Panc1 (cell line): Measurements from ENCODE around the gene MYB. TPM values are rescaled to one million over a fixed set of nuclear protein-coding genes. Genes with fewer than 3 reads are reported as not detected.

Experiments used
- ATAC-seq: fragments of 200-7000 bp; cut with Tn5 transposase; 2 replicates; pipeline ENCODE4 v1.9.1; 2020; ENCODE audit warnings: mild to moderate bottlenecking, moderate library complexity
- BruUV-seq: library from RNA; stranded (reverse); fragments of 400-500 nt; replicated peaks from 2 replicates; lab custom pipeline; 2021; lab: Mats Ljungman, UMichigan
- CTCF ChIA-PET: fragments of 300-600 bp; sonication (Branson Sonifier 250); formaldehyde crosslinking; loops from one replicate; lab custom pipeline; 2022; ENCODE audit warnings: antibody characterized with exemption; lab: Charles Lee
- POLR2A ChIA-PET: fragments of 300-600 bp; sonication (Branson Sonifier 250); formaldehyde crosslinking; loops from one replicate; lab custom pipeline; 2022; ENCODE audit warnings: antibody characterized with exemption; lab: Charles Lee
- DNase-seq: peaks from one replicate; pipeline ENCODE4 v3.0.0-alpha.2; 2010; ENCODE audit warnings: low read depth, low spot score
- H3K27ac ChIP-seq: 2 replicates; pipeline ENCODE4 v1.5.1; 2011; ENCODE audit warnings: mild to moderate bottlenecking, low read length, inconsistent platforms
- H3K27me3 ChIP-seq: fragments of 200-500 bp; sonication (Bioruptor generic); 2 replicates; pipeline ENCODE4 v1.6.0; 2014; ENCODE audit warnings: low read length, inconsistent platforms; ENCODE audit not compliant: control insufficient read depth, insufficient read depth
- H3K36me3 ChIP-seq: fragments of 200-500 bp; sonication (Bioruptor generic); 2 replicates; pipeline ENCODE4 v1.5.1; 2014; ENCODE audit warnings: inconsistent platforms, mild to moderate bottlenecking, low read length, moderate library complexity; ENCODE audit not compliant: control insufficient read depth, insufficient read depth
- H3K4me1 ChIP-seq: 2 replicates; pipeline ENCODE4 v1.5.1; 2011; ENCODE audit warnings: inconsistent platforms, mild to moderate bottlenecking, low read length, moderate library complexity; ENCODE audit not compliant: control insufficient read depth, insufficient read depth
- H3K4me3 ChIP-seq, 2 experiments: 2 replicates each; pipeline ENCODE4 v1.5.1; 2011 to 2012; ENCODE audit warnings: low read depth in 2 of 2, low read length in 2 of 2, mild to moderate bottlenecking in 2 of 2, inconsistent platforms in 1 of 2, moderate library complexity in 1 of 2
- H3K9me3 ChIP-seq: fragments of 200-500 bp; sonication (Bioruptor generic); 2 replicates; pipeline ENCODE4 v1.5.1; 2014; ENCODE audit warnings: low read depth, mild to moderate bottlenecking, inconsistent platforms, low read length, moderate library complexity; ENCODE audit not compliant: control insufficient read depth, insufficient read depth
- CTCF ChIP-seq: fragments of 450-650 bp; IDR thresholded peaks from 2 replicates; pipeline ENCODE4 v1.5.1; 2017; ENCODE audit warnings: mild to moderate bottlenecking
- POLR2AphosphoS5 ChIP-seq: IDR thresholded peaks from 2 replicates; pipeline ENCODE4 v1.6.1; 2012; ENCODE audit warnings: mild to moderate bottlenecking, low read depth, low read length, moderate library complexity
- REST ChIP-seq, 2 experiments: IDR thresholded peaks; 2 replicates each; pipeline ENCODE4 v1.6.1; 2011 to 2012; ENCODE audit warnings: low read depth in 2 of 2, control low read depth in 1 of 2, low read length in 1 of 2, mild to moderate bottlenecking in 1 of 2, moderate library complexity in 1 of 2; ENCODE audit not compliant: insufficient read depth in 1 of 2
- SIN3A ChIP-seq: IDR thresholded peaks from 2 replicates; pipeline ENCODE4 v1.6.1; 2012; ENCODE audit warnings: low read depth, mild to moderate bottlenecking, low read length, moderate library complexity, borderline replicate concordance; ENCODE audit not compliant: insufficient read depth
- TCF7L2 ChIP-seq: IDR thresholded peaks from 2 replicates; pipeline ENCODE4 v1.6.1; 2011; ENCODE audit warnings: mild to moderate bottlenecking, low read depth, low read length, inconsistent platforms
- in situ Hi-C: cut with HindIII; loops from 2 replicates; pipeline ENCODE4 v1.10.0; 2016; ENCODE audit warnings: low sequenced_read_pairs, low pct_unique_long_range_greater_than_20kb
- intact Hi-C: fragments of 100-400 bp; cut with micrococcal nuclease; formaldehyde crosslinking; loops from one replicate; pipeline ENCODE4 v1.10.0; 2022; ENCODE audit not compliant: unreplicated experiment
- total RNA-seq: library from RNA; stranded (reverse); gene quantifications from one replicate; pipeline ENCODE4 v1.2.1, GENCODE V29; 2021; ENCODE audit not compliant: unreplicated experiment

Gene MYB
- total RNA-seq, 1 experiment from 2014 or later = 1.3 TPM

- POLR2A ChIA-PET = interaction anchor here (0.6 kb wide), 1 partner anchor 7 kb away, joined by 4 read pairs; no protein-coding TSS in a partner anchor
Observed at GRCh38 chr6:135213616-135214015, 32.5 kb downstream of the MYB start.

GRCh38 chr6:135215160-135215559 lies 34.1 kb downstream of the MYB start:
- DNase-seq (no peak), ATAC-seq (no peak)
- no peaks in the 10 kb centered on the region for H3K36me3 ChIP-seq
- no peak overlapping the region for H3K4me3 ChIP-seq
- no peaks in the 10 kb centered on the region for H3K9me3 ChIP-seq
- CTCF ChIA-PET = no interaction called here
- peaks cover 2% of the 10 kb centered on the region; the same call in 1 of the 2 replicates for H3K27me3 ChIP-seq
- in situ Hi-C loops = no loop called here
- H3K4me1 ChIP-seq = no peaks in the 10 kb centered on the region
- intact Hi-C loops = no loop called here
- no TSS peak for BruUV-seq
- TF ChIP-seq CTCF (no peak), SIN3A (no peak), POLR2AphosphoS5 (no peak), REST (IDR thresholded peaks at IDR 0.05; ENCODE audit: insufficient read depth in 1 of 2, low read depth in 2 of 2, low read length in 1 of 2) (no peak), TCF7L2 (no peak)
- no peak overlapping the region for H3K27ac ChIP-seq
- POLR2A ChIA-PET = no interaction called here

More at GRCh38 chr6:135213616-135214015, 32.5 kb downstream of the MYB start:
- in situ Hi-C loops = no loop called here
- CTCF ChIA-PET = no interaction called here
- DNase-seq (no peak), ATAC-seq (no peak)
- Histone ChIP-seq H3K27ac (no peak overlapping the region), H3K9me3 (peaks cover 3% of the 10 kb centered on the region; the same call in 1 of the 2 replicates), H3K4me1 (no peaks in the 10 kb centered on the region), H3K36me3 (no peaks in the 10 kb centered on the region), H3K27me3 (peaks cover 2% of the 10 kb centered on the region; the same call in 1 of the 2 replicates), H3K4me3 (no peak overlapping the region)
- no TSS peak for BruUV-seq
- TF ChIP-seq SIN3A = no peak
- no peak for TF ChIP-seq REST (IDR thresholded peaks at IDR 0.05; ENCODE audit: insufficient read depth in 1 of 2, low read depth in 2 of 2, low read length in 1 of 2)
- no peak for TF ChIP-seq TCF7L2
- TF ChIP-seq CTCF = no peak
- TF ChIP-seq POLR2AphosphoS5 = no peak
- intact Hi-C loops = no loop called here
